Measurements from ENCODE around the gene GPC6. TPM values are rescaled to one million over a fixed set of nuclear protein-coding genes. Genes with fewer than 3 reads are reported as not detected.

Gene GPC6
- total and polyA plus RNA-seq, 2 donors (not counting 3 experiments of a cell fraction or from before 2014, with no cell fraction given): 0.01 TPM; not detected in 1

GRCh38 chr13:93304134-93304533 is 77.5 kb downstream of the GPC6 start:
- Histone ChIP-seq H3K4me2 (ENCODE audit: insufficient read depth, low read length) (no peak overlapping the region), H3K4me1 (ENCODE audit: control insufficient read depth, extremely low read depth, insufficient read depth, low read length) (no peaks in the 10 kb centered on the region), H3K4me3 (replicated peaks in 1 of 3; ENCODE audit: insufficient read depth in 1 of 3, low read depth in 1 of 3, low read length in 3 of 3) (no peak overlapping the region), H3K9me3 (replicated peaks; ENCODE audit: control insufficient read depth, insufficient read depth, low read length) (no peaks in the 10 kb centered on the region), H3K27me3 (ENCODE audit: control insufficient read depth in 2 of 2, insufficient read depth in 2 of 2, low read length in 2 of 2) (no peaks in the 10 kb centered on the region), H3K27ac (ENCODE audit: insufficient read depth, low read depth, low read length) (no peak overlapping the region), H3K9me1 (replicated peaks; ENCODE audit: control insufficient read depth, extremely low read depth, insufficient read depth, low read length) (no peaks in the 10 kb centered on the region), H3K9ac (replicated peaks; ENCODE audit: extremely low read depth, insufficient read depth, low read length) (no peak overlapping the region), H2AFZ (ENCODE audit: low read depth, low read length) (no peak overlapping the region), H4K20me1 (replicated peaks; ENCODE audit: control insufficient read depth, extremely low read depth, insufficient read depth, low read length) (no peaks in the 10 kb centered on the region), H3K79me2 (ENCODE audit: control insufficient read depth, insufficient read depth, low read length) (no peaks in the 10 kb centered on the region), H3K36me3 (ENCODE audit: control insufficient read depth in 2 of 2, extremely low read depth in 1 of 2, insufficient read depth in 2 of 2, low read length in 2 of 2) (no peaks in the 10 kb centered on the region)
- TF ChIP-seq POLR2AphosphoS5 (IDR thresholded peaks at IDR 0.05; ENCODE audit: insufficient read depth, low read depth, low read length) (no peak), POLR2A (IDR thresholded peaks at IDR 0.05; ENCODE audit: low read depth, low read length) (no peak), EZH2 (IDR thresholded peaks at IDR 0.05; ENCODE audit: borderline replicate concordance, low read depth, low read length, severe bottlenecking) (no peak), CTCF (IDR thresholded peaks at IDR 0.05; ENCODE audit: extremely low read depth in 1 of 2, insufficient read depth in 1 of 2, low read depth in 1 of 2, low read length in 2 of 2) (no peak), JUN (IDR thresholded peaks at IDR 0.05; ENCODE audit: borderline replicate concordance, insufficient read depth, insufficient read length, low read depth) (no peak), MAX (IDR thresholded peaks at IDR 0.05; ENCODE audit: insufficient read depth, insufficient read length) (no peak), GATA2 (IDR thresholded peaks at IDR 0.05; ENCODE audit: insufficient read depth, insufficient read length, low read depth, low read length) (no peak)
- FAIRE-seq: no peak
- no TSS peak for BruUV-seq (replicated peaks)
- dilution Hi-C loops (cut with MboI; ENCODE audit: extremely low pct_ligation_motif_present, low sequenced_read_pairs): no loop called here
- DNase-seq (ENCODE audit: low read depth, low spot score): no peak
- intact Hi-C loops (cut with micrococcal nuclease): no loop called here
- CTCF ChIA-PET: no interaction called here
- POLR2A ChIA-PET: no interaction called here

Measured in endothelial cell of umbilical vein (primary cell).